Adipocyte (in vitro differentiated cells): Measurements from ENCODE around the gene CBARP.

Experiments
- DNase-seq: peaks from one replicate; pipeline ENCODE4 v3.0.0-alpha.2; 2015; ENCODE audit warnings: low read depth
- H3K27me3 ChIP-seq: replicated peaks from 2 replicates; pipeline ENCODE4 v1.7.0; 2013; ENCODE audit warnings: mild to moderate bottlenecking, low read length, moderate library complexity; ENCODE audit not compliant: control insufficient read depth, insufficient read depth
- H3K36me3 ChIP-seq: 2 replicates; pipeline ENCODE4 v1.7.0; 2013; ENCODE audit warnings: low read length, mild to moderate bottlenecking, moderate library complexity; ENCODE audit not compliant: control insufficient read depth, insufficient read depth, severe bottlenecking
- H3K4me1 ChIP-seq: 2 replicates; pipeline ENCODE4 v1.7.0; 2013; ENCODE audit warnings: mild to moderate bottlenecking, low read length, moderate library complexity; ENCODE audit not compliant: control insufficient read depth, insufficient read depth
- H3K4me3 ChIP-seq: 2 replicates; pipeline ENCODE4 v1.7.0; 2013; ENCODE audit warnings: mild to moderate bottlenecking, low read length, moderate library complexity
- H3K9ac ChIP-seq: 2 replicates; pipeline ENCODE4 v1.7.0; 2013; ENCODE audit warnings: mild to moderate bottlenecking, low read length, moderate library complexity
- H3K9me3 ChIP-seq: 2 replicates; pipeline ENCODE4 v1.7.0; 2013; ENCODE audit warnings: mild to moderate bottlenecking, low read length, moderate library complexity; ENCODE audit not compliant: control insufficient read depth

Gene CBARP

DNA sequence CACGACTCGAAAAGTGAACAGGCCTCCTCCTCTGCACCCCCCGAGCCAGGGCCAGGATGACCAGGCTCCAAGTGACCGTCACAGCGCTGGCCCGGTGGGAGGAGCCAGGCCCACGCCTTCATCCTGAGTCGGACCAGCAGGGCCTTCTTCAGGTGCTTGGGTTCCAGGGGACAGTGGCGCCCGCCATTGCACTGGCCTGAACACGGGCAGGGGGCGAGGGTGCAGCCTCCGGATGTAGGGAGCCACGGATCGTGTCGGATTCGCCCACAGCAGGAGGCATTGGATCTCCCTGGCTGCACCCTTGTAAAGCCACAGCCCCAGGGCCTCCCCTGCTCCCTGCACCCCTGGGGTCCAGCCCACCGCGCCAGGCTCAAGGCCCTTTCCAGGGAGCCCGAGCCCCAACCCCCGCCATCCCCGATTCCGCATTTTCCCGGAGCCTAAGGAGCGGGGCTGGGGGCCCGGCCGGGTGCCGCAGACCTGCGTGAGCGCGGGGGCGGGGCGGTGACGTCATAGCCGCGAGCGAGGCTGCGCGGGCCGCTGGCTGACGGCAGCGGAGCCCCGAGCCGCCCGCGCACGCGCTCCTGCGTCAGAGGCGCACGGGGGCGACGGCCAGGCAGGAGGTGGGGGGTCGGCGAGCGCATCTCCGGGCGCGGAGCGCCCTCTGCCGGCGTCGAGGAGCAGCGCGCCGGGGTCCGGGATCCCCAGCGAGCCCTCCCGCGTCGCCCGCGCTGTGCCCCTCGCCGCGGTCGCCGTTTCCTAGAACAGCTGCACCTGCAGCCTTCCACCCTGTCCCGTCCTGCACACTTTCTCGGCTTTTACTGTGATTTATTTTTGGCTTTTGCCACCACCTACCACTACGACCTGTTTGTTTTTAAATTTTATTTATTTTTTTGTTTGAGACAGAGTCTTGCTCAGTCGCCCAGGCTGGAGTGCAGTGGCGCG, 2.3 kb upstream of the CBARP start:
- Histone ChIP-seq H3K4me1 (peaks cover 41% of the 10 kb centered on the region), H3K36me3 (no peaks in the 10 kb centered on the region), H3K9me3 (no peaks in the 10 kb centered on the region), H3K4me3 (peak overlapping the region; percentile 56), H3K27me3 (no peaks in the 10 kb centered on the region), H3K9ac (peak overlapping the region; percentile 64)
- peak; percentile 98 for DNase-seq

DNA sequence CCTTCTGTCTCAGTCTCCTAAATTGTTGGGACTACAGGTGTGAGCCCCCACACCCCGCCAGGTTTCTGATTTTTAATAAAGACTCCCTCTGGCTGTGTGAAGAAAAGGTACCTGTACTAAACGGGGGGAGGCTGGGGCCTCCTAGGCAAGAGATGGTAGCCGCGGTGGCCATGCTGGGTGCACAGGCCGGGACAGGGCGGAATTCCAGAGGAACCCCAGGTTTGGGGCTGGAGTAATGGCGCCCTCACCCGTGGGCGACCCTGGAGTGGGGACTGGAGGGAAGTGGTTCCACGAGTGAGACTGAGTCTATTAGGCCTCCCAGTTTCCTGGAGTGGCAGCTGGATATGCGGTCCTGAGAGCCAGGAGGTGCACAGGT, 1.6 kb upstream of the CBARP start:
- no peak for DNase-seq
- Histone ChIP-seq H3K36me3 (no peaks in the 10 kb centered on the region), H3K4me3 (no peak overlapping the region), H3K9me3 (no peaks in the 10 kb centered on the region), H3K9ac (peak overlapping the region; percentile 62), H3K4me1 (peaks cover 35% of the 10 kb centered on the region), H3K27me3 (no peaks in the 10 kb centered on the region)

DNA sequence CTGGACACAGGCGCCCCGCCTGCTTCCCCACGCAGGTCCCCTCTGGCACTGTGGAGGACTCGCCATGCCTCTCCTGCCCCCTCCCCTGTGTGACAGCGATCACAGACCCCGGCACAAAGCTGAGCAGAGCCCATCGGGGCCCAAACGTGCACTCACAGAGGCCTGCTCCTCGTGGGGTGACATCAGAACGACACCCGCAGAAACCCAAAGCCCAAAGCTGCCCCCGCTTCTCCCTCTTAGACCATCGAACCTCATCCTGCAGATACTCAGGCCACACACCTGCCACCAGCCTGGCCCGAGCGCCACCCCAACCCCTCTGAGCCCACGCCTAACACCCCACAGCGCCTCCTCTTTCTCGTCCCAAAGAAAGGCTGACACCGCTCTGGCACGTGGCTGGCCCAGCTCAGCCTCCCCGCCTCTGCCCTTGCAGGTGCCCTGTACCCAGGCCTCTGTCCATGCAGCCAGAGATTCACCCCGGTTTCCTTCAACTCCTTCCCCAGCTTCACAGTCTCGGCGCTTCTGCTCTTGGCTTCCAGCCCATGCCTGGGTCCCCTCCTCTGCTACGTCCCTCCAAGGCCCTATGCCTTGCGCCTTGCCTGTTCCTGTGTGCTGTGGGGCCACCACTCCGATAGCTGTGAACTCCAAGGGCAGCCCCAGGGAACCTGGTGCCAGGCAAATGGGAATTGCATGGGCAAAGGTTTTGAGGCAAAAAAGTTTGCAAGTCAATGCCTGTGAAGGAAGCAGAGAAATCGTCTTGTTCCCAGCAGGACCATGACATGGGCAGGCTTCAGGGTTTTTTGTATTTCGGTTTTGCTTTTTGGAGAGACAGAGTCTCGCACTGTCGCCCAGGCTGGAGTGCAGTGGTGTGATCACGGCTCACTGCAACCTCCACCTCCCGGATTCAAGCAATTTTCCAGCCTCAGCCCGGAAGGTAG, 831 bp upstream of the CBARP start:
- no peaks in the 10 kb centered on the region for H3K27me3 ChIP-seq
- H3K4me1 ChIP-seq = peaks cover 28% of the 10 kb centered on the region
- no peaks in the 10 kb centered on the region for H3K9me3 ChIP-seq
- H3K36me3 ChIP-seq = no peaks in the 10 kb centered on the region
- DNase-seq = no peak
- H3K4me3 ChIP-seq = no peak overlapping the region
- H3K9ac ChIP-seq = no peak overlapping the region

DNA sequence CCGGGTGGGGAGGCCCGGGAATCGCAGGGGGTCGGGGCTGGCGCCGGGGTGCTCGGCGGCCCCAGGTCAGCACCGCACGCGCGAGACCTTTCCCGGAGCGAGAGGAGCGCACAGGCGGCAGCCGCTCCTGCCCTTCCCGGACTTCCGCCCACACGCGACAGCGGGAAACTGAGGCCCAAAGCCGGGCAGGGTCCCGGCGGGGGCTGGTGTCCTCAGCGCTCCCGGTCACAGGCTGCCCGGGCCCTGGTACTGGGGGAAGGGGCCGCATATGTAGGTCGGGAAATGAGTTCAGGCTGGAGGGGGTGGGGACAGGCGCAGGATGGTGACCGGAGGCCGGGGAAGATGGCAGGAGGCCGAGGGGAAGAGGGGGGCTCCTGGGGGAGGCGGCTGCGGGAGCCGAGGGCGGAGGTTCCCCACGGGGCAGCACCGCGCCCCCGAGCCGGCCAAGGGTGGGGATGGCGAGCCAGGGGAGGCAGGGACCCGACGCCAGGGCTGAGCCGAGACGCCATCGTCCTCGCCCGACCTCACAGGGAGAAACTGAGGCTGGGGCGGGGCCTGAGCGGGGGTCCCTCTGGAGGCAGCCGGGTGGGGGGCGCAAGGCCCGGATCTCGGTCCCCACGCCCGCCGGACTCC, 662 bp downstream of the CBARP start:
- peak overlapping the region; percentile 81 for H3K9ac ChIP-seq
- peak overlapping the region; percentile 82 for H3K4me3 ChIP-seq
- peak; percentile 56 for DNase-seq
- H3K9me3 ChIP-seq = no peaks in the 10 kb centered on the region
- H3K36me3 ChIP-seq = no peaks in the 10 kb centered on the region
- no peaks in the 10 kb centered on the region for H3K27me3 ChIP-seq
- H3K4me1 ChIP-seq = peaks cover 26% of the 10 kb centered on the region

DNA sequence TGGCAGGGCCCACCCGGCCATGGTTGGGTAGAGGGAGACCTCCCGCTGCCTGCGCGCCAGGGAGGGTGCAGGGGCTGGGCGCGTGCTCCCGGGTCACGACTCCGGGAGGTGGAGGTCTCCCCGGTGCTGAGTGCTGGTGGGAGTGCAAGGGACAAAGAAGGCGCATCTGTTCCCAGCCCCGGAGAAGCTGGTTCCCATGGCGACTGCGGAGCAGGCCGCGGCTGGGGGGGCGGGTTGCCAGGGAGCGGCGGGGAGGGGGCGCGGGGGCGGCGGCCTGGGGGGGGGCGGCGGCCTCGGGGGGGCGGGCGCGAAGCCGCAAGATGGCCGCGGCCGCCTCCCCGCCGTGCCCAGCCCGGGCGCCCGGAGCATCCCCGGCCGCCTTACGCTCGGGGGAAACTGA, 1.2 kb downstream of the CBARP start:
- no peaks in the 10 kb centered on the region for H3K36me3 ChIP-seq
- H3K9me3 ChIP-seq = no peaks in the 10 kb centered on the region
- no peaks in the 10 kb centered on the region for H3K27me3 ChIP-seq
- H3K9ac ChIP-seq = peak overlapping the region; percentile 81
- H3K4me3 ChIP-seq = peak overlapping the region; percentile 82
- DNase-seq = no peak
- peaks cover 25% of the 10 kb centered on the region for H3K4me1 ChIP-seq

DNA sequence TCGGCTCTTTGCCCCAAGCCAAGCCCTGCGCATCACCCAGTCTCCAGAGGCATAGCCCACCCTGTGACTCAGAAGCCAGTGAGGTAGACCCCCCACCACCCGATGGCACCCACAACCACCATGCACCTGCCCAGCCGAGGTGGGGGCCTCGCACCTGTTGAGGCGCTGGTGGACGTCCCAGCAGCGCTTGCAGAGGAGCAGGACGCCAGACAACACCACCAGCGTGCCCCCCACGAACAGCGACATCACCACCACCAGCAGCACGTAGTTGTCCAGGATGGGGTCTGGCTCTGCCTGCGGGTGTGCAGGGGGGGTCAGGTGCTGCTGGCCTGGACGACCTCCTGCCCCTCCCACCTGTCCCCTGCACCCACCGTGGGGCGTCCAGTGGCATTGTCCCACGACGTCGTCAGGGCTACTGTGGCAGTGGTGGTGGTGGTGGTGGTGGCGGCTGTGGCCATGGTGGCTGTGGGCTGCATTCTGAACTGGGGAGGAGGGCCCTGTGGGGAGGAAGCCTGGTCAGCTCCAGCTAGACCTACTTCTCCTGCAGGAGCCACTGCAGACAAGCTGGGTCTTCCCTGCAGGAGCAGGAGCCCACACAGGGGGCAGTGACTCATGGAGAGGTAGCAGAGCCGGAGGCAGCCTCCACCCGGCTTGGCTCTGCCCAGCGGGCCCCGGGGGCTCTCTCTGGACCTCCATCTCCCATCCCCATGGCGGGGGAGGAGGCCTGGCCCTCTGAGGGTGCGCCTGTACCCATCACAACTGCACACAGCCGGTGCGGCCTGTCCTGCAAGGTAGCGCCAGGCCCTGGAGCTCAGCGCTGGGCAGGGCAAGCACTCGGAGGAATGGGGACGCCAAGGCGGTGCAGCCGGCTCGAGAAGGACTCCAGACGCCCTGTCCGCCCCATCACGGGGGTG, 1.9 kb downstream of the CBARP start:
- peak overlapping the region; percentile 25 for H3K9ac ChIP-seq
- no peaks in the 10 kb centered on the region for H3K9me3 ChIP-seq
- no peaks in the 10 kb centered on the region for H3K27me3 ChIP-seq
- peaks cover 19% of the 10 kb centered on the region for H3K4me1 ChIP-seq
- no peak for DNase-seq
- no peak overlapping the region for H3K4me3 ChIP-seq
- H3K36me3 ChIP-seq = no peaks in the 10 kb centered on the region

DNA sequence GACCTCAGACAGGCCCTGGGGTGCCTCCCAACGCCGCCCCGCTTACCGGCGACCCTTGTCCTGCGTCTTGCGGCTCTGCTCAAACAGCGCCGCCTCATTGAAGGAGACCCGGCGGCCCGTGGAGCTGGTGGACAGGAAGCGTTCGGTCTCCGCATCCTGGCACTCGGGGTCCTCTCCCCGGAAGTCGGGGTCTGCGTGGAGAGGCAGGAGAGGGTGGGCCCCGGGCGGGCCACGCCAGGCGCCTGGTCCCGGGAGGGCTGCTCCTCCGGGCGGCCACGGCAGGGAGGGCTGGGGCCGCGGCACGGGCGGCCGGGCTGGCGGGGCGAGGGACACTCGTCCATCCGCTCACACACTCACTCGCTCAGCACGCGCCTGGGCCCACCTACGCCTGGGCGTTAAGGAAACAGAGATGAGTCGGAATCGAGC, 2.8 kb downstream of the CBARP start:
- Histone ChIP-seq H3K36me3 (no peaks in the 10 kb centered on the region), H3K9ac (no peak overlapping the region), H3K4me1 (peaks cover 17% of the 10 kb centered on the region), H3K4me3 (no peak overlapping the region), H3K27me3 (no peaks in the 10 kb centered on the region), H3K9me3 (no peaks in the 10 kb centered on the region)
- DNase-seq = no peak

DNA sequence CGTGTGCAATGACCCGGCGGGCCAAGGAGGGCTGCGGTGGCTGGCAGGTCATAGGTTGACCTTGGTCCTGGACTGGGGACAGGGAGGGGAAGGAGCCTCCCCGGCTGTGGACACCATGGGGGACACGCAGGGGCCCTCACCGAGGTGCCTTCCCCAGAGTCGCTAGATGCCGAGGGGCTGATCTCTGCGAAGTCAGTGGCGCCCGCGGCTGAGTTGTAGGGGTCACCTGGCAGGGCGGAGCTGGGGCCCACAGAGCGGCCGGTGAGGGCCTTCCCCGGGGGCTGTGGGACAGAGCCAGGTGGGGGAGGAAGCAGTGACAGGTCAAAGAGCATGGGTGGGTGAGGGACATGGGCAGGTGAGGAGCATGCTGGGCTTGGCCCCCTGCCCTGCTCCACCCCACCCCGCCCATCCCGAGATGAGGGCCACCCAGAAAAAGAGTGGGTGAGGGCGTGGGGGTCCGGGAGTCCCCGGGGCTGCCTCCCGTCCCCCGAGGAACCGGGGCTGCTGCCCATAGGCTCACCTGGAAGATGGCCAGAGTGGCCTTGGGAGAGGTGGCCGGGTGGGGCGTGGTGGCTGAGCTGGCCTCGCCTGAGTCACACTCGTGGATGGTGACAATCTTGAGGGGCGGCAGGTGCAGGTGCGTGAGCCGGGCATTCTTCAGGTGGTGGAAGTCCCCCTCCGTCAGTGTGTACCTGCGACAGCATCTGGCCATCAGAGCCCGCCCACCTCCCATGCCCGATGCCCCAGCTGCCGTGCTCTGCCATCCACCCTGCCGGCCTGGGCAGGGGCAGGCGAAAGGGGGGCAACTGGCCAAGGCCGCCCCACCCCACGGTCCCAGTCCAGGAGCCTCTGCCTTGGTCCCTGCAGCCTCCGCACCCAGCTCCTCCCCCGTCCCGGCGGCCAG, 3.5 kb downstream of the CBARP start:
- no peak for DNase-seq
- no peak overlapping the region for H3K4me3 ChIP-seq
- H3K36me3 ChIP-seq = no peaks in the 10 kb centered on the region
- no peaks in the 10 kb centered on the region for H3K9me3 ChIP-seq
- no peaks in the 10 kb centered on the region for H3K27me3 ChIP-seq
- peaks cover 13% of the 10 kb centered on the region for H3K4me1 ChIP-seq
- H3K9ac ChIP-seq = no peak overlapping the region

DNA sequence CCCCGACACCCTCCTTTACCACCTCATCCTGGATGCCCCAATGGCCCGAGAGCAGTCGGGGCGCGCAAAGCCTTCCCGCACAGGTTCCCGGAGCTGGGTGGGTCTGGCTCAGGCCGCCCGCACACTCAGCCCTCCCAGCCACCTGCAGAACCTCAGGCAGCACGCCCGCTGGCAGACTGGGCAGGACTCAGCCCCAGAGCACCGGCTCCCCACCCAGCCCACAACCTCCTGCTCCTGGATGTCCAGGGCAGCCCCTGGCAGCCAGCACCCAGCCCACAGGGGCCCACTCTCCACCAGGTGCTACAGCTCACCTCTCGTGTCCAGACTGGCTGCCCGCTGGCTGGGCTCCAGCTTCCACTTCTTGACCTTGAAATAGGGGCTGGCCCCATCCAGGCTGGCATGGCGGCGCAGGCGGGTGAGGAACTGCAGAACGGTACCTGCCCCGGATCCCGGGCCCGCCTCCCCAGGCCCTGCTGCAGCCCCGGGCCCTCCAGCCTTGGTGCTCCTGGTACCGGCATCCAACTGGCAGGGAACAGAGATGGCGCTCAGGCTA, 4.6 kb downstream of the CBARP start:
- Histone ChIP-seq H3K27me3 (no peaks in the 10 kb centered on the region), H3K36me3 (no peaks in the 10 kb centered on the region), H3K9ac (peak overlapping the region; percentile 22), H3K9me3 (no peaks in the 10 kb centered on the region), H3K4me1 (peaks cover 13% of the 10 kb centered on the region), H3K4me3 (no peak overlapping the region)
- no peak for DNase-seq
